ENCODE measurements around the gene SELENON. TPM values are rescaled to one million over a fixed set of nuclear protein-coding genes. Genes with fewer than 3 reads are reported as not detected.

SELENON gene
- total RNA-seq, 1 experiment from 2014 or later: 38.6 TPM

DNA sequence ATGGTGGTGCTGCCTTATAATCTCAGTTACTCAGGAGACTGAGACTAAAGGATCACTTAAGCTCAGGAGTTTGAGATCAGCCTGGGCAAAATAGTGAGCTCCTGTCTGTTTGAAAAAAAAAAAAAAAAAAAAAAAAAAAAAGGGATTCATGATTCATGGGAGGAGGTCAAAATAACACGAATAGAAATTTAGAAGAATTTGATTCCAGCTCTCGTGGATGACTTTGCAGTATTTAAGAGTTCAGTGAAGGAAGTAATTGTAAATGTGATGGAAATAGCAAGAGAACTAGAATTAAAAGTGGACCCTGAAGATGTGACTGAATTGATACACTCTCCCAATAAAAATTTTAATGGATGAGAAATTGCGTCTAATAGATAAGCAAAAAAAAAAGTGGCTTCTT is 43.5 kb downstream of the SELENON start:
- ATAC-seq (no peak), DNase-seq (no peak)
- H3F3A ChIP-seq (ENCODE audit: low read length, unreplicated experiment): no peaks in the 10 kb centered on the region
- POLR2A ChIA-PET (ENCODE audit: unreplicated experiment): no interaction called here
- CTCF ChIA-PET: interaction anchor here (0.6 kb wide), 1 partner anchor 231 kb away, joined by 7 read pairs; no protein-coding TSS in a partner anchor
- intact Hi-C loops (cut with micrococcal nuclease): no loop called here
- peaks cover 91% of the 10 kb centered on the region for H3K79me2 ChIP-seq (ENCODE audit: low read length)
- H4K20me1 ChIP-seq (ENCODE audit: low read length): peaks cover 7% of the 10 kb centered on the region; the same call in 1 of the 2 replicates
- no peaks in the 10 kb centered on the region for H3K4me1 ChIP-seq (ENCODE audit: insufficient read depth, low read length)
- no peak overlapping the region for H3K27ac ChIP-seq (ENCODE audit: low read length)
- no peaks in the 10 kb centered on the region for H3K36me3 ChIP-seq (ENCODE audit: low read depth, low read length)
- BruUV-seq (replicated peaks): no TSS peak
- no peak overlapping the region for H2AFZ ChIP-seq (ENCODE audit: low read length)
- H3K9me3 ChIP-seq (ENCODE audit: low read length): no peaks in the 10 kb centered on the region
- no peaks in the 10 kb centered on the region for H3K27me3 ChIP-seq (ENCODE audit: low read length)
- H3K9me2 ChIP-seq (replicated peaks; ENCODE audit: low read length): no peaks in the 10 kb centered on the region
- no peak overlapping the region for H3K4me3 ChIP-seq (ENCODE audit: low read length)
- H3K9ac ChIP-seq (ENCODE audit: low read length): no peak overlapping the region
- TF ChIP-seq CTCF (conservative IDR thresholded peaks at IDR 0.05; ENCODE audit: low read depth, low read length) (no peak), EZH2phosphoT487 (IDR thresholded peaks at IDR 0.05; ENCODE audit: borderline replicate concordance, low read length) (no peak), EZH2 (IDR thresholded peaks at IDR 0.05; ENCODE audit: low read length, unreplicated experiment) (no peak)
- no peak overlapping the region for H3K4me2 ChIP-seq (ENCODE audit: low read length)

DNA sequence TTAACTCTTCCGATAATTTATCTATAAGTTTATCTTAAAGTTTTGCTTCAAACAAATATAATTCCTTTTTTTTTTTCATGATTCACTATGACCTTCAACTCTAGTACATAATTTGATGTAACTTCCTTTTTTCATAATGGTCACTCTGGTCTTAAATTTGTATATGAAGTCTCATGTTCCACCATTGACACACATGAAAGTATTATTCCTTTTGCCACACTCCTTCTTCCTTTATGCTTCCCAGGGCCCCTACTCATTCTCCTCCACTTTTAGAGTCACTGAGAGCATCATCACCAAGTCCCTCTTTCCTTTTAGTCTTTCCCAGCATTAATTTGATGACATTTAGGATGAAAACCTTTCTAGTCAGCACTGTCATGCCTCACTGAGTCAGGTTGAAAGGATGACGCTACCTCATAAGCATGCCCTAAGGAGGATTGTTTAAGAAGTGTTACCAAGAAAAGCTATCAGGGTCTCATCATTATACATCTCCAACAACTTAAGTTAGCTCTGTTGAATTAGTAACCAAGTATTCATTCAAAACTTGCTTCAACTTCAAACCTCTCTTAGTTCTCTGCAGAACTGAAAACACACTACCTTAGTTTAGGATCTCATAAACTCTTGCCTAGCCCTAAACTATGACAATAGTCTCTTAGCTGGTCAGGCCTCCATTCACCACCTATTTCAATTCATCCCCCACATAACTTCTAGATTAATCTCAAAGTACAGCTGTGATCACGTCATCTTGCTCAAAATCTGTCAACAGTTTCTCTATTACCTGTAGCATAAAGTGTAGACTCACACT is 44.7 kb downstream of the SELENON start:
- DNase-seq: no peak
- Histone ChIP-seq H3K9me3 (ENCODE audit: low read length) (no peaks in the 10 kb centered on the region), H2AFZ (ENCODE audit: low read length) (no peak overlapping the region), H3K4me3 (ENCODE audit: low read length) (no peak overlapping the region), H4K20me1 (ENCODE audit: low read length) (peaks cover 15% of the 10 kb centered on the region; the same call in 1 of the 2 replicates), H3K9ac (ENCODE audit: low read length) (no peak overlapping the region), H3K4me2 (ENCODE audit: low read length) (no peak overlapping the region), H3K4me1 (ENCODE audit: insufficient read depth, low read length) (0 out of 2 replicates have a peak, but pooled peaks cover 3% of the 10 kb centered on the region), H3F3A (ENCODE audit: low read length, unreplicated experiment) (no peaks in the 10 kb centered on the region), H3K36me3 (ENCODE audit: low read depth, low read length) (no peaks in the 10 kb centered on the region), H3K79me2 (ENCODE audit: low read length) (peaks cover 92% of the 10 kb centered on the region), H3K27me3 (ENCODE audit: low read length) (no peaks in the 10 kb centered on the region), H3K9me2 (replicated peaks; ENCODE audit: low read length) (no peaks in the 10 kb centered on the region), H3K27ac (ENCODE audit: low read length) (no peak overlapping the region)
- ChIA-PET POLR2A (ENCODE audit: unreplicated experiment) (interaction anchor here (0.6 kb wide), 1 partner anchor 49 kb away, joined by 3 read pairs; no protein-coding TSS in a partner anchor), CTCF (no interaction called here)
- no TSS peak for BruUV-seq (replicated peaks)
- ATAC-seq: no peak
- intact Hi-C loops (cut with micrococcal nuclease): no loop called here
- TF ChIP-seq CTCF (conservative IDR thresholded peaks at IDR 0.05; ENCODE audit: low read depth, low read length): no peak

DNA sequence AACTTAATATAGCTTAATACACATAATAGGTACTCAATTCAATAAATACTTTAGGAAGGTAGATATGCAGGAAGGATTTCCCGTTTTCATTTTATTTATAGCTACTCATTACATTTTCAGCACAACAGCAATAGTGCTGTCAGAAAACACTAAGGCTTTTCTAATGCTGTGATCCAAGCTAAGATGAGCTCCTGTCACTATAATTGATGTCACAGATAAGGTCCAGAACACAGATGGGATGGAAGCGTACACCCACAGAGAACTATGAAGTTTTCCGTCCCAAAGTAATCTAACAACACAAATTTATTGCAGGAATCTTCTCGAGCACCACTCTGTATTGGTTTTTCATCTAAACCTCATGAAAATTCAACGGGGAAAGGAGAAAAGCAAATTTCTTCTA is 45.7 kb downstream of the SELENON start:
- Histone ChIP-seq H3K4me3 (ENCODE audit: low read length) (no peak overlapping the region), H3K36me3 (ENCODE audit: low read depth, low read length) (0 out of 2 replicates have a peak, but pooled peaks cover 3% of the 10 kb centered on the region), H2AFZ (ENCODE audit: low read length) (no peak overlapping the region), H3K27ac (ENCODE audit: low read length) (no peak overlapping the region), H3K4me2 (ENCODE audit: low read length) (no peak overlapping the region), H4K20me1 (ENCODE audit: low read length) (peaks cover 15% of the 10 kb centered on the region; the same call in 1 of the 2 replicates), H3K27me3 (ENCODE audit: low read length) (no peaks in the 10 kb centered on the region), H3K4me1 (ENCODE audit: insufficient read depth, low read length) (0 out of 2 replicates have a peak, but pooled peaks cover 3% of the 10 kb centered on the region), H3K79me2 (ENCODE audit: low read length) (peaks cover 92% of the 10 kb centered on the region), H3K9ac (ENCODE audit: low read length) (no peak overlapping the region), H3F3A (ENCODE audit: low read length, unreplicated experiment) (no peaks in the 10 kb centered on the region), H3K9me2 (replicated peaks; ENCODE audit: low read length) (no peaks in the 10 kb centered on the region), H3K9me3 (ENCODE audit: low read length) (no peaks in the 10 kb centered on the region)
- CTCF ChIA-PET: no interaction called here
- intact Hi-C loops (cut with micrococcal nuclease): no loop called here
- no TSS peak for BruUV-seq (replicated peaks)
- no peak for ATAC-seq
- DNase-seq: no peak
- TF ChIP-seq EZH2phosphoT487 (IDR thresholded peaks at IDR 0.05; ENCODE audit: borderline replicate concordance, low read length) (no peak), EZH2 (IDR thresholded peaks at IDR 0.05; ENCODE audit: low read length, unreplicated experiment) (no peak), CTCF (conservative IDR thresholded peaks at IDR 0.05; ENCODE audit: low read depth, low read length) (no peak)
- POLR2A ChIA-PET (ENCODE audit: unreplicated experiment): interaction anchor here (0.6 kb wide), 1 partner anchor 26 kb away, joined by 4 read pairs; the partner anchor contains the start of gene MTFR1L

Measured in PC-3 (cell line).